A549 (cell line): ENCODE measurements around the gene BFSP2. TPM values are rescaled to one million over a fixed set of nuclear protein-coding genes. Genes with fewer than 3 reads are reported as not detected.

ENCODE experiments used
- ATAC-seq, 2 experiments: fragments of 200-7000 bp in 1 of 2; fragments of >200 bp in 1 of 2; cut with Nextera tagmentation in 1 of 2; cut with Tn5 transposase in 1 of 2; 3 replicates each; pipeline versions ENCODE4 v1.8.0 to v1.9.1; 2018 to 2020; ENCODE audit warnings: mild to moderate bottlenecking in 1 of 2, moderate library complexity in 1 of 2
- CTCF ChIA-PET: fragments of 300-600 bp; sonication (Branson Sonifier 250); formaldehyde crosslinking; extraction: SDS; loops from one replicate; lab custom pipeline; 2021; ENCODE audit warnings: antibody characterized with exemption, inconsistent platforms; lab: Yijun Ruan, JAX
- POLR2A ChIA-PET: fragments of 350-600 bp; formaldehyde crosslinking; extraction: SDS; loops from one replicate; lab custom pipeline; 2021; ENCODE audit warnings: antibody characterized with exemption, inconsistent platforms; lab: Yijun Ruan, JAX
- DNase-seq, 2 experiments: peaks; one replicate each; pipeline versions ENCODE4 v3.0.0 to v3.0.0-alpha.2; 2011 to 2016; ENCODE audit warnings: low read depth in 1 of 2, low spot score in 1 of 2
- FAIRE-seq: peaks from 2 replicates; lab custom pipeline; 2011; peaks lifted over from hg19 to GRCh38; lab: Jason Lieb, UNC
- H3K27ac ChIP-seq, 2 experiments: fragments of >200 bp; sonication (Bioruptor Twin); formaldehyde crosslinking; 3 replicates each; pipeline ENCODE4 v1.5.1; 2016 to 2017
- H3K4me1 ChIP-seq: fragments of >200 bp; sonication (Bioruptor Twin); formaldehyde crosslinking; 3 replicates; pipeline ENCODE4 v1.6.1; 2016
- H3K4me2 ChIP-seq: fragments of >200 bp; sonication (Bioruptor Twin); formaldehyde crosslinking; 3 replicates; pipeline ENCODE4 v1.6.1; 2016
- H3K4me3 ChIP-seq: fragments of >200 bp; sonication (Bioruptor Twin); formaldehyde crosslinking; 3 replicates; pipeline ENCODE4 v1.5.1; 2016
- H3K9me3 ChIP-seq: fragments of >200 bp; sonication (Bioruptor Twin); formaldehyde crosslinking; 3 replicates; pipeline ENCODE4 v1.6.1; 2016
- CHD4 ChIP-seq: fragments of 200-600 bp; sonication (generic); IDR thresholded peaks from 2 replicates; pipeline ENCODE4 v1.6.1; 2016; ENCODE audit warnings: antibody characterized with exemption, mild to moderate bottlenecking, borderline replicate concordance
- EHF ChIP-seq: fragments of 250-450 bp; sonication (Bioruptor Pico); IDR thresholded peaks from 2 replicates; pipeline ENCODE4 v1.5.0; 2020; ENCODE audit warnings: mild to moderate bottlenecking
- EHMT2 ChIP-seq: fragments of 200-600 bp; sonication (generic); IDR thresholded peaks from 2 replicates; pipeline ENCODE4 v1.6.1; 2016; ENCODE audit warnings: antibody characterized with exemption, low read depth, mild to moderate bottlenecking, moderate library complexity
- EP300 ChIP-seq, 2 experiments: fragments of >200 bp; sonication (Bioruptor Twin); formaldehyde crosslinking; IDR thresholded peaks; 2 replicates in 1 of 2; 3 replicates in 1 of 2; pipeline ENCODE4 v1.6.1; 2016 to 2017
- ESRRA ChIP-seq: fragments of 150-350 bp; IDR thresholded peaks from 2 replicates; pipeline ENCODE4 v1.6.1; 2014; ENCODE audit warnings: mild to moderate bottlenecking, low read length, borderline replicate concordance
- FOSL2 ChIP-seq, 2 experiments: fragments of 450-650 bp in 1 of 2; fragments of >200 bp in 1 of 2; sonication (Bioruptor Twin) in 1 of 2; formaldehyde crosslinking; IDR thresholded peaks; 2 replicates each; pipeline versions ENCODE4 v1.5.0 to v1.6.1; 2016 to 2020; ENCODE audit warnings: mild to moderate bottlenecking in 1 of 2, moderate library complexity in 1 of 2
- FOXS1 ChIP-seq: fragments of 250-450 bp; sonication (Bioruptor Pico); IDR thresholded peaks from 2 replicates; pipeline ENCODE4 v1.5.0; 2020; ENCODE audit warnings: mild to moderate bottlenecking, moderate library complexity
- HOXB13 ChIP-seq: fragments of 250-450 bp; sonication (Bioruptor Pico); IDR thresholded peaks from 2 replicates; pipeline ENCODE4 v1.5.0; 2020; ENCODE audit warnings: low read depth, mild to moderate bottlenecking, moderate library complexity
- MAFK ChIP-seq: fragments of 450-650 bp; IDR thresholded peaks from 2 replicates; pipeline ENCODE4 v1.6.1; 2014; ENCODE audit not compliant: partially characterized antibody
- MAZ ChIP-seq: fragments of 150-350 bp; IDR thresholded peaks from 2 replicates; pipeline ENCODE4 v1.6.1; 2014; ENCODE audit warnings: antibody characterized with exemption, low read depth, low read length, borderline replicate concordance
- NR3C1 ChIP-seq: fragments of >200 bp; sonication (Bioruptor Twin); formaldehyde crosslinking; IDR thresholded peaks from 3 replicates; pipeline ENCODE4 v1.6.1; 2017
- POLR2AphosphoS2 ChIP-seq: conservative IDR thresholded peaks from 2 replicates; pipeline ENCODE4 v1.6.1; 2012; ENCODE audit warnings: low read length, improper control_type of control experiment, inconsistent platforms
- RARB ChIP-seq: fragments of 250-450 bp; sonication (Bioruptor Pico); IDR thresholded peaks from 2 replicates; pipeline ENCODE4 v1.8.0; 2021; ENCODE audit warnings: mild to moderate bottlenecking, moderate library complexity
- RNF2 ChIP-seq: fragments of 200-600 bp; sonication (generic); IDR thresholded peaks from 2 replicates; pipeline ENCODE4 v1.6.1; 2016; ENCODE audit warnings: low read depth, mild to moderate bottlenecking, antibody characterized with exemption, moderate library complexity, borderline replicate concordance
- SMC3 ChIP-seq: fragments of >200 bp; sonication (Bioruptor Twin); formaldehyde crosslinking; IDR thresholded peaks from 3 replicates; pipeline ENCODE4 v1.6.1; 2018; ENCODE audit warnings: inconsistent platforms
- TP53 ChIP-seq: fragments of 250-450 bp; sonication (Bioruptor Pico); IDR thresholded peaks from 2 replicates; pipeline ENCODE4 v1.5.0; 2021; ENCODE audit warnings: mild to moderate bottlenecking, moderate library complexity
- ZSCAN20 ChIP-seq: fragments of 250-450 bp; sonication (Bioruptor Pico); IDR thresholded peaks from 2 replicates; pipeline ENCODE4 v1.8.0; 2022; ENCODE audit warnings: mild to moderate bottlenecking, moderate library complexity
- WGBS: methylation state at CpG from one replicate; pipeline ENCODE4 v1.1.6; 2017; ENCODE audit errors: missing lambda C conversion rate; 5-methylcytosine and 5-hydroxymethylcytosine counted together
- polyA plus RNA-seq, 4 experiments: library from polyadenylated mRNA; depleted of rRNA in 3 of 4; stranded (reverse); fragments of >200 nt; fragmentation: RNase III in 1 of 4; extraction: RNeasy Plus Mini Kit Qiagen cat#74134 plus additional on column Dnase treatment in 1 of 4; gene quantifications; 2 replicates in 3 of 4; 3 replicates in 1 of 4; pipeline ENCODE4 v1.2.3, GENCODE V29; 2011 to 2017
- TF ChIP-seq, protein P1 (sequence below): fragments of 250-450 bp; sonication (Bioruptor Pico); IDR thresholded peaks from 2 replicates; pipeline ENCODE4 v1.5.0; 2021; ENCODE audit warnings: mild to moderate bottlenecking, moderate library complexity, borderline replicate concordance
- TF ChIP-seq, protein P2 (sequence below): IDR thresholded peaks from 2 replicates; pipeline ENCODE4 v1.6.1; 2012
- TF ChIP-seq, protein P3 (sequence below): fragments of >200 bp; sonication (Bioruptor Twin); formaldehyde crosslinking; IDR thresholded peaks from 3 replicates; pipeline ENCODE4 v1.6.1; 2016

BFSP2 gene
- polyA plus RNA-seq, 2 of the 4 experiments (the other 2 are of a cell fraction), result 0.18 TPM; not detected in 1

DNA sequence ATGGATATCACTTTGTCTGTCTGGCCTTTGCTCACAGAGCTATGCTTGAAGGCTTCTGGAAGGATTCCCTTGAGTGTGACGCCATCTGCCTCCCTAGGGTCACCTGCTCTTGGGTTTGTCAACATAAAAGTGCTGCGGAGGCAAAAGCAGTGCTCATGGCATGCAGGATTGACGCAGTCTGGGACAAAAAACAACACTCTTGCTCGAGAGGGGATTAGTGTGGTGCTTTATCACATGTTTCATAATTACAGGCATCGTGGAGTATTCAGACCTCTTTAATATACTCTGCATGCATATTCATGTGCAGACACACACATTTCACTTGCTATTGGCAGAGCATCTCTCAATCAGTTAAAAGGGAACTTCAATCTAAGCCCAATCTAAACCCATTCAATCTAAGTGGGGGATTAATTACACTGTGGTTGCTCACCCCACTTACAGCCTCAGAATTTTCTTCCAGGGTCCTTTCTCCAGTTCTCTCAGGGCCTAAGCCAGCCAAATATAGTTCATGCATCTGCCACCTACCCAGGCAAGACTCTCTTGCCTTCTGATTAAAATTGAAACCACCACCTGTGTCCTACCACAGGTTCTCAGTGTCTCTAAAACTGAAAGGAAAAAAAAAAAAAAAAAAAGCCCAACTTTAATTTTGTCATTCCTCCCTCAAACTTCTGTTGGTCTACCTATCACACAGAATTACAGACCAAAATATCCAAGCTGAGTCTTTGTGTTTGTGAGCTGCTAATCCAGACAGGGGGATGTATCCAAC, 75.6 kb downstream of the BFSP2 start (continued):
- TF ChIP-seq FOXS1, result no peak
- TF ChIP-seq, protein P1, sequence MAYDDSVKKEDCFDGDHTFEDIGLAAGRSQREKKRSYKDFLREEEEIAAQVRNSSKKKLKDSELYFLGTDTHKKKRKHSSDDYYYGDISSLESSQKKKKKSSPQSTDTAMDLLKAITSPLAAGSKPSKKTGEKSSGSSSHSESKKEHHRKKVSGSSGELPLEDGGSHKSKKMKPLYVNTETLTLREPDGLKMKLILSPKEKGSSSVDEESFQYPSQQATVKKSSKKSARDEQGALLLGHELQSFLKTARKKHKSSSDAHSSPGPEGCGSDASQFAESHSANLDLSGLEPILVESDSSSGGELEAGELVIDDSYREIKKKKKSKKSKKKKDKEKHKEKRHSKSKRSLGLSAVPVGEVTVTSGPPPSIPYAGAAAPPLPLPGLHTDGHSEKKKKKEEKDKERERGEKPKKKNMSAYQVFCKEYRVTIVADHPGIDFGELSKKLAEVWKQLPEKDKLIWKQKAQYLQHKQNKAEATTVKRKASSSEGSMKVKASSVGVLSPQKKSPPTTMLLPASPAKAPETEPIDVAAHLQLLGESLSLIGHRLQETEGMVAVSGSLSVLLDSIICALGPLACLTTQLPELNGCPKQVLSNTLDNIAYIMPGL (CRISPR knock-in tag), result no peak
- no peak for TF ChIP-seq RNF2
- TF ChIP-seq MAFK, result no peak
- no peak for TF ChIP-seq FOSL2 (IDR thresholded peaks at IDR 0.05)
- no peak for TF ChIP-seq FOSL2 (CRISPR knock-in tag; IDR thresholded peaks at IDR 0.05)

DNA sequence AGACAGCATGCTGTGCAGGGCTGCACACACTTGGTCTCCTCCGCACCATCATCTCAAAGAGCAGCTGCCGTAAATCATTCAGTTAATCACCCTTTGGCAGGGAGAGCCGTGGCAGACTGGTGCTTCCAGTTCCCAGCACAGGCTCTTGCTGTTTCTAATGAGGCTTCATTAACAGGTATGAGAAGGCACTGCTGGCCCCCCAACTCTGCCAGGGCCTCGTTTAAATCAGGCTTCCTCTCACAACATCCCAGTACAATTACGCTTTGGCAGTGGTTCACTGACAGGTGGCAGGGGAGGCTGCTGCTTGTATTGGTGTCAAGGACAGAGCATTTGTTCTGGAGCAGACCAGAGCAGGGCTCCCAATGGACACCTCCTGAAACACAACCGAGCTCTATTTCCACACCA, 77.1 kb downstream of the BFSP2 start:
- 73% methylated on average over 6 of the region's 6 CpGs for WGBS
- Histone ChIP-seq H3K9me3 (no peaks in the 10 kb centered on the region), H3K27ac (no peak overlapping the region), H3K4me1 (no peaks in the 10 kb centered on the region), H3K4me2 (no peak overlapping the region), H3K4me3 (no peak overlapping the region)
- no peak for TF ChIP-seq EHMT2
- TF ChIP-seq NR3C1, result no peak
- no peak for TF ChIP-seq EP300 (IDR thresholded peaks at IDR 0.05)
- TF ChIP-seq MAZ, result no peak
- TF ChIP-seq POLR2AphosphoS2, result no peak
- ChIA-PET CTCF (no interaction called here), POLR2A (no interaction called here)
- DNase-seq (no peak), ATAC-seq (no peak), FAIRE-seq (no peak)

DNA sequence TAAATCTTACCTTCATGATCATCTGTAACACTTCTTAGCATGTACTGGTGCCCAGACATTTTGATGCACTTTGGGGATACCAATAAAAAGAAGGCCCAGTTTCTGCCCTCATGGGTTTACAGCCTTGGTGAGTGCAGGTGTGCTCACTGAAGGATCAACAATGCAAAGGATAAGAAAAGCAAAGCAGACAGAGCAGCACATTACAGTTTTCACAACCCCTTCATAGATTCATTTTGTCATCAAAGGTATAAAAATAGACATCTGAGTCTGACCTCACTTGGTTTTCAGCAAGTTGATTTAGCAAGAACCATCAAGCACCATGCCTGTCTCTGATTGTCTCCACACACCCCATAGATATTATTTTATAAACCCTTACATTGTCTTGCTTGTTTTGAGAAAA, 77.6 kb downstream of the BFSP2 start:
- TF ChIP-seq, protein P2, sequence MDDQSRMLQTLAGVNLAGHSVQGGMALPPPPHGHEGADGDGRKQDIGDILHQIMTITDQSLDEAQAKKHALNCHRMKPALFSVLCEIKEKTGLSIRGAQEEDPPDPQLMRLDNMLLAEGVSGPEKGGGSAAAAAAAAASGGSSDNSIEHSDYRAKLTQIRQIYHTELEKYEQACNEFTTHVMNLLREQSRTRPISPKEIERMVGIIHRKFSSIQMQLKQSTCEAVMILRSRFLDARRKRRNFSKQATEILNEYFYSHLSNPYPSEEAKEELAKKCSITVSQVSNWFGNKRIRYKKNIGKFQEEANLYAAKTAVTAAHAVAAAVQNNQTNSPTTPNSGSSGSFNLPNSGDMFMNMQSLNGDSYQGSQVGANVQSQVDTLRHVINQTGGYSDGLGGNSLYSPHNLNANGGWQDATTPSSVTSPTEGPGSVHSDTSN, result no peak
- no peak for TF ChIP-seq POLR2AphosphoS2
- no peak for TF ChIP-seq ZSCAN20 (CRISPR knock-in tag)
- H3K9me3 ChIP-seq, result no peaks in the 10 kb centered on the region
- ChIA-PET CTCF (no interaction called here), POLR2A (no interaction called here)
- FAIRE-seq, result no peak
- H3K4me1 ChIP-seq, result no peaks in the 10 kb centered on the region
- no peak overlapping the region for H3K4me2 ChIP-seq
- no peak for ATAC-seq
- DNase-seq, result no peak
- no peak overlapping the region for H3K27ac ChIP-seq
- H3K4me3 ChIP-seq, result no peak overlapping the region

DNA sequence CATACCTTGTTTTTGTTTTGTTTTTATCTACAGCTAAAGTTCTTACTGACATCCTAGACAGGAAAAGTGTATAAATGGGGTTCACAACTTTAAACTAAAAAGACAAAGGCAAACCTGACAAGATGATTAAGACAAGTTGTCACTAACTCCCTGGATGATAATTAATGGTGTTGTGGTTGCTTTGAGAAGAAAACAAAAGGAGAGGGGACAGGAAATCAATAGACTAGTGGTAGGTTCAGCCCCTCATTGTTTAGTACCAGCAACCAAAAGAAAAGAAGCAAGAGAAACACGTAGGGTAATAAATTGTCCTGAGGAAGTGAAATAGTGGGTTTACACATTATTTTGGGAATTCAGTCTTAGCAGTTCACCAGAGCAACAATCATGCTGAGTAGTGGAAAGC, 78.8 kb downstream of the BFSP2 start:
- FAIRE-seq (no peak), DNase-seq (no peak), ATAC-seq (no peak)
- ChIA-PET POLR2A (no interaction called here), CTCF (interaction anchor here (1.4 kb wide), 2 partner anchors 10 to 100 kb away, joined by 3 to 6 read pairs; no protein-coding TSS in a partner anchor)
- no peaks in the 10 kb centered on the region for H3K4me1 ChIP-seq
- H3K4me2 ChIP-seq, result no peak overlapping the region
- TF ChIP-seq ZSCAN20 (CRISPR knock-in tag), result no peak
- no peak for TF ChIP-seq RARB
- no peak for TF ChIP-seq CHD4
- no peak for TF ChIP-seq EHF (CRISPR knock-in tag)
- no peak for TF ChIP-seq MAFK
- TF ChIP-seq FOXS1, result no peak
- no peak for TF ChIP-seq TP53 (CRISPR knock-in tag)
- no peak for TF ChIP-seq SMC3
- no peak for TF ChIP-seq HOXB13 (CRISPR knock-in tag)
- no peak for TF ChIP-seq EHMT2
- TF ChIP-seq, protein P3, sequence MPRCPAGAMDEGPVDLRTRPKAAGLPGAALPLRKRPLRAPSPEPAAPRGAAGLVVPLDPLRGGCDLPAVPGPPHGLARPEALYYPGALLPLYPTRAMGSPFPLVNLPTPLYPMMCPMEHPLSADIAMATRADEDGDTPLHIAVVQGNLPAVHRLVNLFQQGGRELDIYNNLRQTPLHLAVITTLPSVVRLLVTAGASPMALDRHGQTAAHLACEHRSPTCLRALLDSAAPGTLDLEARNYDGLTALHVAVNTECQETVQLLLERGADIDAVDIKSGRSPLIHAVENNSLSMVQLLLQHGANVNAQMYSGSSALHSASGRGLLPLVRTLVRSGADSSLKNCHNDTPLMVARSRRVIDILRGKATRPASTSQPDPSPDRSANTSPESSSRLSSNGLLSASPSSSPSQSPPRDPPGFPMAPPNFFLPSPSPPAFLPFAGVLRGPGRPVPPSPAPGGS, result no peak
- TF ChIP-seq ESRRA, result no peak
- H3K9me3 ChIP-seq, result no peaks in the 10 kb centered on the region
- no peak overlapping the region for H3K27ac ChIP-seq
- no peak overlapping the region for H3K4me3 ChIP-seq
- 77% methylated on average over 1 of the region's 1 CpG for WGBS
